Measurements from ENCODE around the gene MYT1.

The MYT1 gene

GRCh38 chr20:64244870-64245603 lies 80.8 kb downstream of the MYT1 start:
- FAIRE-seq (no peak), DNase-seq (ENCODE audit: insufficient read length, low spot score) (no peak)
- TF ChIP-seq POU2F2 (IDR thresholded peaks at IDR 0.05; ENCODE audit: low read depth, low read length) (no peak), TAF1 (IDR thresholded peaks at IDR 0.05; ENCODE audit: low read depth, low read length) (no peak), POLR2AphosphoS5 (IDR thresholded peaks at IDR 0.05; ENCODE audit: low read depth, low read length) (no peak), PAX5 (IDR thresholded peaks at IDR 0.05; ENCODE audit: insufficient read depth, low read length, severe bottlenecking) (no peak), SPI1 (IDR thresholded peaks at IDR 0.05; ENCODE audit: low read depth, low read length) (no peak), POLR2A (IDR thresholded peaks at IDR 0.05; ENCODE audit: low read depth, low read length) (no peak)

GRCh38 chr20:64245746-64246595 lies 81.7 kb downstream of the MYT1 start:
- no peak for DNase-seq (ENCODE audit: insufficient read length, low spot score)
- no peak for FAIRE-seq
- TF ChIP-seq SPI1 (IDR thresholded peaks at IDR 0.05; ENCODE audit: low read depth, low read length) (no peak), PAX5 (IDR thresholded peaks at IDR 0.05; ENCODE audit: insufficient read depth, low read length, severe bottlenecking) (no peak), POLR2AphosphoS5 (IDR thresholded peaks at IDR 0.05; ENCODE audit: low read depth, low read length) (no peak), TAF1 (IDR thresholded peaks at IDR 0.05; ENCODE audit: low read depth, low read length) (no peak), POU2F2 (IDR thresholded peaks at IDR 0.05; ENCODE audit: low read depth, low read length) (no peak), POLR2A (IDR thresholded peaks at IDR 0.05; ENCODE audit: low read depth, low read length) (no peak)

- FAIRE-seq (no peak), DNase-seq (ENCODE audit: insufficient read length, low spot score) (no peak)
- TF ChIP-seq POLR2AphosphoS5 (IDR thresholded peaks at IDR 0.05; ENCODE audit: low read depth, low read length) (no peak), TAF1 (IDR thresholded peaks at IDR 0.05; ENCODE audit: low read depth, low read length) (no peak), POU2F2 (IDR thresholded peaks at IDR 0.05; ENCODE audit: low read depth, low read length) (no peak), PAX5 (IDR thresholded peaks at IDR 0.05; ENCODE audit: insufficient read depth, low read length, severe bottlenecking) (no peak), POLR2A (IDR thresholded peaks at IDR 0.05; ENCODE audit: low read depth, low read length) (no peak), SPI1 (IDR thresholded peaks at IDR 0.05; ENCODE audit: low read depth, low read length) (no peak)
Observed at GRCh38 chr20:64246616-64247306, 82.5 kb downstream of the MYT1 start.

GRCh38 chr20:64247307-64247618 lies 83.0 kb downstream of the MYT1 start:
- no peak for FAIRE-seq
- TF ChIP-seq SPI1 (IDR thresholded peaks at IDR 0.05; ENCODE audit: low read depth, low read length) = no peak
- TF ChIP-seq POU2F2 (IDR thresholded peaks at IDR 0.05; ENCODE audit: low read depth, low read length) = no peak
- no peak for TF ChIP-seq POLR2A (IDR thresholded peaks at IDR 0.05; ENCODE audit: low read depth, low read length)
- TF ChIP-seq PAX5 (IDR thresholded peaks at IDR 0.05; ENCODE audit: insufficient read depth, low read length, severe bottlenecking) = no peak
- no peak for TF ChIP-seq POLR2AphosphoS5 (IDR thresholded peaks at IDR 0.05; ENCODE audit: low read depth, low read length)
- TF ChIP-seq TAF1 (IDR thresholded peaks at IDR 0.05; ENCODE audit: low read depth, low read length) = no peak
- no peak for DNase-seq (ENCODE audit: insufficient read length, low spot score)

- TF ChIP-seq POLR2AphosphoS5 (IDR thresholded peaks at IDR 0.05; ENCODE audit: low read depth, low read length) = no peak
- TF ChIP-seq POU2F2 (IDR thresholded peaks at IDR 0.05; ENCODE audit: low read depth, low read length) = no peak
- no peak for TF ChIP-seq SPI1 (IDR thresholded peaks at IDR 0.05; ENCODE audit: low read depth, low read length)
- no peak for TF ChIP-seq PAX5 (IDR thresholded peaks at IDR 0.05; ENCODE audit: insufficient read depth, low read length, severe bottlenecking)
- no peak for TF ChIP-seq POLR2A (IDR thresholded peaks at IDR 0.05; ENCODE audit: low read depth, low read length)
- no peak for TF ChIP-seq TAF1 (IDR thresholded peaks at IDR 0.05; ENCODE audit: low read depth, low read length)
- FAIRE-seq (no peak), DNase-seq (ENCODE audit: insufficient read length, low spot score) (no peak)
Observed at GRCh38 chr20:64247970-64248841, 84.0 kb downstream of the MYT1 start.

- DNase-seq (ENCODE audit: insufficient read length, low spot score) = no peak
- no peak for FAIRE-seq
- no peak for TF ChIP-seq POU2F2 (IDR thresholded peaks at IDR 0.05; ENCODE audit: low read depth, low read length)
- no peak for TF ChIP-seq SPI1 (IDR thresholded peaks at IDR 0.05; ENCODE audit: low read depth, low read length)
- TF ChIP-seq POLR2A (IDR thresholded peaks at IDR 0.05; ENCODE audit: low read depth, low read length) = no peak
- TF ChIP-seq POLR2AphosphoS5 (IDR thresholded peaks at IDR 0.05; ENCODE audit: low read depth, low read length) = no peak
- TF ChIP-seq PAX5 (IDR thresholded peaks at IDR 0.05; ENCODE audit: insufficient read depth, low read length, severe bottlenecking) = no peak
- no peak for TF ChIP-seq TAF1 (IDR thresholded peaks at IDR 0.05; ENCODE audit: low read depth, low read length)
Observed at GRCh38 chr20:64250027-64250426, 85.8 kb downstream of the MYT1 start.

GRCh38 chr20:64253000-64253383 lies 88.7 kb downstream of the MYT1 start:
- DNase-seq (ENCODE audit: insufficient read length, low spot score) (no peak), FAIRE-seq (no peak)
- TF ChIP-seq PAX5 (IDR thresholded peaks at IDR 0.05; ENCODE audit: insufficient read depth, low read length, severe bottlenecking) (no peak), POLR2A (IDR thresholded peaks at IDR 0.05; ENCODE audit: low read depth, low read length) (no peak), TAF1 (IDR thresholded peaks at IDR 0.05; ENCODE audit: low read depth, low read length) (no peak), SPI1 (IDR thresholded peaks at IDR 0.05; ENCODE audit: low read depth, low read length) (no peak), POU2F2 (IDR thresholded peaks at IDR 0.05; ENCODE audit: low read depth, low read length) (no peak), POLR2AphosphoS5 (IDR thresholded peaks at IDR 0.05; ENCODE audit: low read depth, low read length) (no peak)

- no peak for FAIRE-seq
- DNase-seq (ENCODE audit: insufficient read length, low spot score) = no peak
- TF ChIP-seq POLR2A (IDR thresholded peaks at IDR 0.05; ENCODE audit: low read depth, low read length) = no peak
- TF ChIP-seq SPI1 (IDR thresholded peaks at IDR 0.05; ENCODE audit: low read depth, low read length) = no peak
- no peak for TF ChIP-seq PAX5 (IDR thresholded peaks at IDR 0.05; ENCODE audit: insufficient read depth, low read length, severe bottlenecking)
- TF ChIP-seq TAF1 (IDR thresholded peaks at IDR 0.05; ENCODE audit: low read depth, low read length) = no peak
- TF ChIP-seq POU2F2 (IDR thresholded peaks at IDR 0.05; ENCODE audit: low read depth, low read length) = no peak
- TF ChIP-seq POLR2AphosphoS5 (IDR thresholded peaks at IDR 0.05; ENCODE audit: low read depth, low read length) = no peak
Observed at GRCh38 chr20:64253443-64253842, 89.2 kb downstream of the MYT1 start.
